Measurements from ENCODE around the gene HOXA2. TPM values are rescaled to one million over a fixed set of nuclear protein-coding genes. Genes with fewer than 3 reads are reported as not detected.

HOXA2 gene
- total RNA-seq, 1 experiment from 2014 or later: 1.2 TPM

GRCh38 chr7:27111751-27112277 lies 9.3 kb upstream of the HOXA2 start:
- DNase-seq (ENCODE audit: low spot score): no peak

- peak; percentile 96 for DNase-seq (ENCODE audit: low spot score)
Observed at GRCh38 chr7:27111042-27111750, 8.7 kb upstream of the HOXA2 start.

GRCh38 chr7:27110186-27111031 lies 7.9 kb upstream of the HOXA2 start:
- peak; percentile 96 for DNase-seq (ENCODE audit: low spot score)

- DNase-seq (ENCODE audit: low spot score): no peak
Observed at GRCh38 chr7:27109466-27110185, 7.1 kb upstream of the HOXA2 start.

GRCh38 chr7:27108390-27109127 lies 6.1 kb upstream of the HOXA2 start:
- no peak for DNase-seq (ENCODE audit: low spot score)

- DNase-seq (ENCODE audit: low spot score): no peak
Observed at GRCh38 chr7:27107391-27108381, 5.2 kb upstream of the HOXA2 start.

GRCh38 chr7:27106901-27107240 lies 4.4 kb upstream of the HOXA2 start:
- no peak for DNase-seq (ENCODE audit: low spot score)

- no peak for DNase-seq (ENCODE audit: low spot score)
Observed at GRCh38 chr7:27106181-27106900, 3.9 kb upstream of the HOXA2 start.

GRCh38 chr7:27105301-27106031 lies 3.0 kb upstream of the HOXA2 start:
- DNase-seq (ENCODE audit: low spot score): no peak

- DNase-seq (ENCODE audit: low spot score): no peak
Observed at GRCh38 chr7:27104341-27105058, 2.0 kb upstream of the HOXA2 start.

- DNase-seq (ENCODE audit: low spot score): no peak
Observed at GRCh38 chr7:27103489-27104226, 1.2 kb upstream of the HOXA2 start.

- no peak for DNase-seq (ENCODE audit: low spot score)
Observed at GRCh38 chr7:27101957-27102580, 414 bp downstream of the HOXA2 start.

- DNase-seq (ENCODE audit: low spot score): no peak
Observed at GRCh38 chr7:27101171-27101956, 1.1 kb downstream of the HOXA2 start.

- DNase-seq (ENCODE audit: low spot score): no peak
Observed at GRCh38 chr7:27100694-27101170, 1.8 kb downstream of the HOXA2 start.

- DNase-seq (ENCODE audit: low spot score): no peak
Observed at GRCh38 chr7:27099453-27100370, 2.8 kb downstream of the HOXA2 start.
